ENCODE measurements around the gene CCDC78. TPM values are rescaled to one million over a fixed set of nuclear protein-coding genes. Genes with fewer than 3 reads are reported as not detected.
A peak's percentile ranks its signal among the peaks of the same experiment; 100 is the strongest.
"Not testable (repeated sequence)": the region's sequence is repeated elsewhere in the genome, so short reads cannot be mapped to it uniquely, and the experiment has no call there.

The CCDC78 gene
- total and polyA plus RNA-seq, 7 experiments from 2014 or later = 2.6 to 4.4 (median 3.0) TPM; not detected in 2

- H3K9me3 Mint-ChIP-seq = peaks cover 0 to 2% (median 0%) of the 10 kb centered on the region in 11 donors
- POLR2A ChIA-PET = interaction anchor here (2.0 to 2.4 kb wide), 8 partner anchors 10 to 94 kb away, joined by 5 to 24 read pairs (median 12); partner anchors contain the start of genes CHTF18, CIAO3, JMJD8 and METTL26
- DNase-seq (peak in 1 of 9 donors; percentile 44), ATAC-seq (no peak)
- H3K4me3 Mint-ChIP-seq = peak overlapping the region; percentile 69 to 86 (median 80)
- H3K27me3 ChIP-seq (ENCODE audit: control insufficient read depth in 2 of 2, insufficient read depth in 2 of 2, low read length in 2 of 2) = no peaks in the 10 kb centered on the region
- H3K9me3 ChIP-seq (ENCODE audit: control insufficient read depth in 2 of 3, low read length in 3 of 3) = no peaks in the 10 kb centered on the region
- H3K4me1 Mint-ChIP-seq = peaks cover 4 to 43% (median 26%) of the 10 kb centered on the region in 7 donors
- peaks cover 16 to 21% of the 10 kb centered on the region in 2 donors for H3K4me1 ChIP-seq (ENCODE audit: control insufficient read depth in 2 of 2, insufficient read depth in 2 of 2, low read length in 2 of 2)
- H3K36me3 ChIP-seq (ENCODE audit: control insufficient read depth in 2 of 3, insufficient read depth in 3 of 3, low read length in 3 of 3) = no peaks in the 10 kb centered on the region
- CTCF ChIA-PET = no interaction called here
- H3K36me3 Mint-ChIP-seq = peaks cover 0 to 4% (median 0%) of the 10 kb centered on the region in 5 donors
- peak overlapping the region; percentile 67 for H3K4me3 ChIP-seq (ENCODE audit: low read length)
- H3K27ac ChIP-seq (ENCODE audit: low read depth, low read length) = peak overlapping the region; percentile 54
- intact Hi-C loops (cut with micrococcal nuclease) = no loop called here
- H3K27ac Mint-ChIP-seq = peak overlapping the region in 1 of 9 donors; percentile 29
- peaks cover 0 to 19% (median 0%) of the 10 kb centered on the region in 5 donors for H3K27me3 Mint-ChIP-seq
Observed at GRCh38 chr16:694187-694862, 31.9 kb downstream of the CCDC78 start.

GRCh38 chr16:693766-694165 lies 32.5 kb downstream of the CCDC78 start:
- Mint-ChIP-seq H3K27me3 (peaks cover 0 to 19% (median 0%) of the 10 kb centered on the region in 5 donors), H3K4me3 (peak overlapping the region in 6 of 10 donors; percentile 6 to 83 (median 33)), H3K36me3 (peaks cover 0 to 4% (median 0%) of the 10 kb centered on the region in 5 donors), H3K9me3 (peaks cover 0 to 2% (median 0%) of the 10 kb centered on the region in 11 donors), H3K27ac (no peak overlapping the region), H3K4me1 (peaks cover 4 to 47% (median 28%) of the 10 kb centered on the region in 7 donors)
- H3K27me3 ChIP-seq (ENCODE audit: control insufficient read depth in 2 of 2, insufficient read depth in 2 of 2, low read length in 2 of 2) = no peaks in the 10 kb centered on the region
- no peaks in the 10 kb centered on the region for H3K9me3 ChIP-seq (ENCODE audit: control insufficient read depth in 2 of 3, low read length in 3 of 3)
- no peak overlapping the region for H3K4me3 ChIP-seq (ENCODE audit: low read length)
- H3K27ac ChIP-seq (ENCODE audit: low read depth, low read length) = no peak overlapping the region
- CTCF ChIA-PET = no interaction called here
- intact Hi-C loops (cut with micrococcal nuclease) = no loop called here
- POLR2A ChIA-PET = interaction anchor here (0.6 to 2.3 kb wide), 3 partner anchors 9 to 25 kb away, joined by 3 to 15 read pairs (median 12); partner anchors contain the start of genes JMJD8 and STUB1
- no peaks in the 10 kb centered on the region for H3K36me3 ChIP-seq (ENCODE audit: control insufficient read depth in 2 of 3, insufficient read depth in 3 of 3, low read length in 3 of 3)
- no peak for DNase-seq
- ATAC-seq = peak; percentile 44
- peaks cover 11 to 27% of the 10 kb centered on the region in 2 donors for H3K4me1 ChIP-seq (ENCODE audit: control insufficient read depth in 2 of 2, insufficient read depth in 2 of 2, low read length in 2 of 2)

- peaks cover 0 to 4% (median 0%) of the 10 kb centered on the region in 5 donors for H3K36me3 Mint-ChIP-seq
- H3K27ac ChIP-seq (ENCODE audit: low read depth, low read length) = no peak overlapping the region
- intact Hi-C loops (cut with micrococcal nuclease) = no loop called here
- H3K27me3 Mint-ChIP-seq = peaks cover 0 to 19% (median 0%) of the 10 kb centered on the region in 5 donors
- ChIA-PET POLR2A (interaction anchor here (0.6 to 2.1 kb wide), 4 partner anchors 9 to 24 kb away, joined by 3 to 12 read pairs (median 4); partner anchors contain the start of genes JMJD8, RHBDL1 and STUB1), CTCF (no interaction called here)
- H3K4me1 Mint-ChIP-seq = peaks cover 4 to 51% (median 30%) of the 10 kb centered on the region in 7 donors
- H3K36me3 ChIP-seq (ENCODE audit: control insufficient read depth in 2 of 3, insufficient read depth in 3 of 3, low read length in 3 of 3) = no peaks in the 10 kb centered on the region
- peaks cover 0 to 2% (median 0%) of the 10 kb centered on the region in 11 donors for H3K9me3 Mint-ChIP-seq
- H3K4me1 ChIP-seq (ENCODE audit: control insufficient read depth in 2 of 2, insufficient read depth in 2 of 2, low read length in 2 of 2) = peaks cover 11 to 30% of the 10 kb centered on the region in 2 donors
- no peaks in the 10 kb centered on the region for H3K9me3 ChIP-seq (ENCODE audit: control insufficient read depth in 2 of 3, low read length in 3 of 3)
- no peak for ATAC-seq
- H3K27ac Mint-ChIP-seq = peak overlapping the region in 1 of 9 donors; percentile 12
- H3K4me3 Mint-ChIP-seq = peak overlapping the region in 7 of 10 donors; percentile 6 to 83 (median 23)
- no peak for DNase-seq
- no peak overlapping the region for H3K4me3 ChIP-seq (ENCODE audit: low read length)
- no peaks in the 10 kb centered on the region for H3K27me3 ChIP-seq (ENCODE audit: control insufficient read depth in 2 of 2, insufficient read depth in 2 of 2, low read length in 2 of 2)
Observed at GRCh38 chr16:693364-693763, 32.9 kb downstream of the CCDC78 start.

GRCh38 chr16:692356-693108 lies 33.7 kb downstream of the CCDC78 start:
- Mint-ChIP-seq H3K27me3 (peaks cover 0 to 19% (median 0%) of the 10 kb centered on the region in 5 donors), H3K36me3 (peaks cover 0 to 4% (median 0%) of the 10 kb centered on the region in 5 donors), H3K4me1 (peaks cover 4 to 51% (median 30%) of the 10 kb centered on the region in 7 donors), H3K9me3 (peaks cover 0 to 2% (median 0%) of the 10 kb centered on the region in 11 donors), H3K27ac (peak overlapping the region in 7 of 9 donors; percentile 41 to 89 (median 63)), H3K4me3 (peak overlapping the region; percentile 13 to 93 (median 46))
- peaks cover 11 to 30% of the 10 kb centered on the region in 2 donors for H3K4me1 ChIP-seq (ENCODE audit: control insufficient read depth in 2 of 2, insufficient read depth in 2 of 2, low read length in 2 of 2)
- ChIA-PET CTCF (no interaction called here), POLR2A (interaction anchor here (0.7 to 2.1 kb wide), 3 partner anchors 8 to 17 kb away, joined by 3 to 12 read pairs (median 4); partner anchors contain the start of genes JMJD8, RHBDL1 and STUB1)
- intact Hi-C loops (cut with micrococcal nuclease) = no loop called here
- ATAC-seq (no peak), DNase-seq (no peak)
- H3K9me3 ChIP-seq (ENCODE audit: control insufficient read depth in 2 of 3, low read length in 3 of 3) = no peaks in the 10 kb centered on the region
- peaks cover 0 to 6% (median 0%) of the 10 kb centered on the region in 3 experiments for H3K36me3 ChIP-seq (ENCODE audit: control insufficient read depth in 2 of 3, insufficient read depth in 3 of 3, low read length in 3 of 3)
- H3K27me3 ChIP-seq (ENCODE audit: control insufficient read depth in 2 of 2, insufficient read depth in 2 of 2, low read length in 2 of 2) = no peaks in the 10 kb centered on the region
- no peak overlapping the region for H3K4me3 ChIP-seq (ENCODE audit: low read length)
- no peak overlapping the region for H3K27ac ChIP-seq (ENCODE audit: low read depth, low read length)

GRCh38 chr16:691242-691641 lies 35.0 kb downstream of the CCDC78 start:
- intact Hi-C loops (cut with micrococcal nuclease); H3K27ac ChIP-seq (ENCODE audit: low read depth, low read length); H3K27me3 ChIP-seq (ENCODE audit: control insufficient read depth in 2 of 2, insufficient read depth in 2 of 2, low read length in 2 of 2); H3K4me3 ChIP-seq (ENCODE audit: low read length); ATAC-seq; H3K9me3 Mint-ChIP-seq; H3K36me3 Mint-ChIP-seq; DNase-seq; H3K9me3 ChIP-seq (ENCODE audit: control insufficient read depth in 2 of 3, low read length in 3 of 3); CTCF ChIA-PET: not testable (repeated sequence)
- Mint-ChIP-seq H3K27ac (peak overlapping the region in 8 of 9 donors; percentile 2 to 92 (median 86)), H3K4me3 (peak overlapping the region; percentile 64 to 93 (median 90)), H3K27me3 (peaks cover 0 to 19% (median 0%) of the 10 kb centered on the region in 5 donors), H3K4me1 (peaks cover 4 to 45% (median 27%) of the 10 kb centered on the region in 7 donors)
- H3K36me3 ChIP-seq (ENCODE audit: control insufficient read depth in 2 of 3, insufficient read depth in 3 of 3, low read length in 3 of 3) = peaks cover 0 to 18% (median 0%) of the 10 kb centered on the region in 3 experiments
- H3K4me1 ChIP-seq (ENCODE audit: control insufficient read depth in 2 of 2, insufficient read depth in 2 of 2, low read length in 2 of 2) = peaks cover 8 to 25% of the 10 kb centered on the region in 2 donors
- POLR2A ChIA-PET = interaction anchor here (1.5 to 3.7 kb wide), 3 partner anchors 10 to 55 kb away, joined by 3 to 34 read pairs (median 7); partner anchors contain the start of genes ANTKMT, METTL26 and STUB1
